PFSK-1 (cell line): Measurements from ENCODE around the gene ASIC2.

Experiments used
- FOXP2 ChIP-seq: optimal IDR thresholded peaks from 2 replicates; pipeline ENCODE3; 2011; ENCODE audit warnings: borderline replicate concordance, control low read depth, inconsistent platforms; ENCODE audit not compliant: insufficient read depth; ENCODE audit errors: extremely low read length, extremely low read depth
- POLR2AphosphoS5 ChIP-seq: IDR thresholded peaks from 2 replicates; pipeline ENCODE4 v1.6.1; 2012; ENCODE audit warnings: low read depth, mild to moderate bottlenecking, control low read depth, low read length, moderate library complexity
- SIN3A ChIP-seq: IDR thresholded peaks from 2 replicates; pipeline ENCODE4 v1.6.1; 2012; ENCODE audit warnings: mild to moderate bottlenecking, low read length, moderate library complexity, borderline replicate concordance; ENCODE audit not compliant: insufficient read depth
- TAF1 ChIP-seq: IDR thresholded peaks from 2 replicates; pipeline ENCODE4 v1.6.1; 2012; ENCODE audit warnings: low read length, control low read depth, borderline replicate concordance; ENCODE audit not compliant: insufficient read depth
- TF ChIP-seq, protein P1 (sequence below), 2 experiments: IDR thresholded peaks; 2 replicates each; pipeline versions ENCODE4 v1.6.1 to v1.8.0; 2011 to 2012; ENCODE audit warnings: low read depth in 2 of 2, low read length in 2 of 2, control low read depth in 1 of 2, inconsistent platforms in 1 of 2, mild to moderate bottlenecking in 1 of 2, moderate library complexity in 1 of 2; ENCODE audit not compliant: insufficient read depth in 1 of 2

ASIC2 gene

DNA sequence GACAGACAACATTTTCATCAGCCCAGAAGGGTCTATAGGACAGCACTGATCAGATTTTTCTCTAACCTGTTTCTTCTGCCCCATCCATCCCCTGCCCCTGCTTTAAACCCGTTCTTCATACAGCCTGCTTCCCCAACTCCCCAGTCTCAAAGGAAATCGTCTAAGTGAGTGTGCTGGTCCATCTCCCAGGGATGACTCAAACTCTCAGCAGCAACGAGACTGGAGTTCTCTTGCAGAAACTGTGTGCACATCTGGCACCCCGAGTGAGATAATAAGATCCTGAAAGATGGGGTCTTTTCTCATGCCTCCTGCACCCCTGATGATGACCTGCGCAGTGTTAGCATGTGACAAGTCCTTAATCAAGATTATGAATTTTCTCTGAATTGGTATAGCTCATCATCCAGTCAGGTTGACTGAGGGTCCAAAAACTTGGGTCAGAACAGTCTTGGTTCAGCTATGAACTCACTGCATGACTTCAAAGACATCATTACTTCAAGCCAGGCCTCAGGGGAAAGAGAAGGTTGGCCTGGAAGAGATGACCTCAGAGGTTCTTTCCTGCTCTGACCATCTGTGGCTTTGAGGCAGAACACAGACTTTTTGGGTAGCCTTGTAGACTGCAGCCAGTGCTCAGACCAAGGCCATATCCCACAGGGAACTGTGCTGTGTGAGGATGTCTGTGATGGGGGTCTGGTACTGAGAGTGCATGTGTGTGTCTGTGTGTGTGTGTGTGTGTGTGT lies 183.6 kb downstream of the ASIC2 start:
- TF ChIP-seq TAF1 = no peak
- TF ChIP-seq, protein P1, sequence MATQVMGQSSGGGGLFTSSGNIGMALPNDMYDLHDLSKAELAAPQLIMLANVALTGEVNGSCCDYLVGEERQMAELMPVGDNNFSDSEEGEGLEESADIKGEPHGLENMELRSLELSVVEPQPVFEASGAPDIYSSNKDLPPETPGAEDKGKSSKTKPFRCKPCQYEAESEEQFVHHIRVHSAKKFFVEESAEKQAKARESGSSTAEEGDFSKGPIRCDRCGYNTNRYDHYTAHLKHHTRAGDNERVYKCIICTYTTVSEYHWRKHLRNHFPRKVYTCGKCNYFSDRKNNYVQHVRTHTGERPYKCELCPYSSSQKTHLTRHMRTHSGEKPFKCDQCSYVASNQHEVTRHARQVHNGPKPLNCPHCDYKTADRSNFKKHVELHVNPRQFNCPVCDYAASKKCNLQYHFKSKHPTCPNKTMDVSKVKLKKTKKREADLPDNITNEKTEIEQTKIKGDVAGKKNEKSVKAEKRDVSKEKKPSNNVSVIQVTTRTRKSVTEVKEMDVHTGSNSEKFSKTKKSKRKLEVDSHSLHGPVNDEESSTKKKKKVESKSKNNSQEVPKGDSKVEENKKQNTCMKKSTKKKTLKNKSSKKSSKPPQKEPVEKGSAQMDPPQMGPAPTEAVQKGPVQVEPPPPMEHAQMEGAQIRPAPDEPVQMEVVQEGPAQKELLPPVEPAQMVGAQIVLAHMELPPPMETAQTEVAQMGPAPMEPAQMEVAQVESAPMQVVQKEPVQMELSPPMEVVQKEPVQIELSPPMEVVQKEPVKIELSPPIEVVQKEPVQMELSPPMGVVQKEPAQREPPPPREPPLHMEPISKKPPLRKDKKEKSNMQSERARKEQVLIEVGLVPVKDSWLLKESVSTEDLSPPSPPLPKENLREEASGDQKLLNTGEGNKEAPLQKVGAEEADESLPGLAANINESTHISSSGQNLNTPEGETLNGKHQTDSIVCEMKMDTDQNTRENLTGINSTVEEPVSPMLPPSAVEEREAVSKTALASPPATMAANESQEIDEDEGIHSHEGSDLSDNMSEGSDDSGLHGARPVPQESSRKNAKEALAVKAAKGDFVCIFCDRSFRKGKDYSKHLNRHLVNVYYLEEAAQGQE (IDR thresholded peaks at IDR 0.05; ENCODE audit: insufficient read depth in 1 of 2, low read depth in 2 of 2, low read length in 2 of 2) = no peak
- no peak for TF ChIP-seq POLR2AphosphoS5
- no peak for TF ChIP-seq FOXP2
- TF ChIP-seq SIN3A = no peak

DNA sequence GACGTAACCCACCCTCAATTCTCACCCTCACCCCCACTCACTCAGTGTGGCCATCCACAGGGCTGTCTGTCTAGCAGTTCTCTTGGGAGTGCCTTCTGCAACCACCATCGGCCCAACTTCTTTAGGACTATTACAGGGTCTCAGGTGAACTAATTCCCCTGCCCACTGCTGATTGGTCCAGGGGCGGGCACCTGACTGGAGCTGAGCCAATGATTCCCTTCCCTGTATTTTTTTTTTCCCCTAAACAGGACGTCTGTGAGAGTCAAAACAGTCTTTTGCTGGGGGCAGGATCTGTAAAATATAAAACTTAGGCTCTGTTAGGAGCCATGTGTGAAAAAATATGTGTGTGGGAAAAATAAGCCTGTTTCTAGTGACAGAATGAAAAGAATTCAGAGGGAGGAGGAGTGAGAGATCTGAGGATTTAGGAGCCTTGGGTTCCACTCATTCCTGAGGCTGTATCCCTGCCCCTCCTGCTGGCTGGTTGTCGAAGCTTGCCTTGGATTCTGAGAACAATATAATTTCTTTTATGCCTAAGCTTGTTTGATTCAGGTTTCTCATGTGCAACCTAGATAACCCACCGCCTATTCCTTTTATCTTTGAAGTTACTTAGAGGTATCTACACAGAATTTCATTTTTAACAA lies 186.4 kb downstream of the ASIC2 start:
- no peak for TF ChIP-seq TAF1
- TF ChIP-seq, protein P1 (IDR thresholded peaks at IDR 0.05; ENCODE audit: insufficient read depth in 1 of 2, low read depth in 2 of 2, low read length in 2 of 2) = no peak
- no peak for TF ChIP-seq FOXP2
- no peak for TF ChIP-seq POLR2AphosphoS5
- no peak for TF ChIP-seq SIN3A

DNA sequence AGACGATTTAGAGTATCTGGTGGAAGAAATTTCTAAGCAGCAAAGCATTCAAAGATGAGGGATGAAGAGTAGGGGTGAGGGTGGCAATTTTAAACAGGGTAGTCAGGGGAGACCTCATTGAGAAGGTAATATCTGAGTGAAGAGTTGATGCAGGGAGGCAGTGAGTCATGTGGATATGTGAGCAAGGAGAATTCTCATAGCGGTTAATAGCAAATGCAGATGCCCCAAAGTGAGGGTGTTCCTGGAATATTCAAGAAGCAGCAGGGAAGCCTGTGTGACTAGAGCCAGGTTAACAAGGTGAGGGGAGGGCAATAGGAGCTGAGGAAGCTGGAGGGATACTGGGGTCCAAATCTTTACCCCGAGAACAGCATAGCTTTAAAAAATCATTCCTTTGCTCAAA lies 187.2 kb downstream of the ASIC2 start:
- TF ChIP-seq SIN3A (no peak), TAF1 (no peak), FOXP2 (no peak), POLR2AphosphoS5 (no peak)

DNA sequence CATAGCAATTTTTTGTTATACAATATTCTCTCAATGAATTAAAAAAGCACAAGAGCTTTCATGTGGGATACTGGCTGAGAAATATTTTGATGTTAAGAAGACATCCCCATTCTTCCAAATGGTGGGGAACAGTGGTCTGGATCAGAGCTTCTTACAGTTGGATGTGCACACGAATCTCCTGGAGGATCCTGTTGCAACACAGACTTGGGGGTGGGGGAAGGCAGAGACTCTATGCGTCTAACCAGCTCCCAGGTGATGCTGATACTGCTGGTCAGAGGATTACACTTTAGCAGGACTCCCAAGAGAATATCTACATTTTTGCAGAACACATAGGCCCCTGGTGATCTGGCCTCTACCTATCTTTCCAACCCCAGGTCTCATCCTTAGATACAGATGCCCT lies 193.2 kb downstream of the ASIC2 start:
- TF ChIP-seq TAF1 (no peak), FOXP2 (no peak), POLR2AphosphoS5 (no peak), SIN3A (no peak)
- TF ChIP-seq, protein P1 (IDR thresholded peaks at IDR 0.05; ENCODE audit: insufficient read depth in 1 of 2, low read depth in 2 of 2, low read length in 2 of 2) = no peak

DNA sequence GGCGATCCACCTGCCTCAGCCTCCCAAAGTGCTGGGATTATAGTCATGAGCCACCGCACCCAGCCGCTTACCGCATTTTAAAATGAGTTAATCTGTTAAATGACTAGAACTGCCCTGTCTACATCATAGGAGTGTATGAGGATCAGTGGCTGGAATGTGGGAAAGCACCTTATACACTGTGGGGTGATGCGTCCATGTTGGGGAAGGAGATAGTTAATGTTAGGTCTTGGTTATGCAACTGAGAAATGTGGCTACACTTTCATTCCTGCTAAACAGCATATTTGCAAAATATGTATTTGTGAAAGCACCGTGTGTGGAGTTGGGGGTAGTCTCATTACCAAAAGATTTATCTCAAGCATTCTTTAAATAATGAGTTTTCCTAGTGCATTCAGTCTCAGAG lies 193.8 kb downstream of the ASIC2 start:
- TF ChIP-seq SIN3A (no peak), TAF1 (no peak), POLR2AphosphoS5 (no peak), FOXP2 (no peak)
- TF ChIP-seq, protein P1 (IDR thresholded peaks at IDR 0.05; ENCODE audit: insufficient read depth in 1 of 2, low read depth in 2 of 2, low read length in 2 of 2) = no peak
